GM19193 (cell line): ENCODE data around the gene KIF6.

Experiments
- POLR2A ChIP-seq: IDR thresholded peaks from 4 replicates; pipeline ENCODE4 v1.6.1; 2011; ENCODE audit not compliant: insufficient read depth, insufficient read length; ENCODE audit errors: extremely low read depth

Gene KIF6

GRCh38 chr6:39684790-39685488, 40.3 kb downstream of the KIF6 start:
- no peak for TF ChIP-seq POLR2A

- TF ChIP-seq POLR2A = no peak
These were observed 43.5 kb downstream of the KIF6 start for GRCh38 chr6:39681674-39682121.

GRCh38 chr6:39678914-39679313, 46.3 kb downstream of the KIF6 start:
- no peak for TF ChIP-seq POLR2A

DNA sequence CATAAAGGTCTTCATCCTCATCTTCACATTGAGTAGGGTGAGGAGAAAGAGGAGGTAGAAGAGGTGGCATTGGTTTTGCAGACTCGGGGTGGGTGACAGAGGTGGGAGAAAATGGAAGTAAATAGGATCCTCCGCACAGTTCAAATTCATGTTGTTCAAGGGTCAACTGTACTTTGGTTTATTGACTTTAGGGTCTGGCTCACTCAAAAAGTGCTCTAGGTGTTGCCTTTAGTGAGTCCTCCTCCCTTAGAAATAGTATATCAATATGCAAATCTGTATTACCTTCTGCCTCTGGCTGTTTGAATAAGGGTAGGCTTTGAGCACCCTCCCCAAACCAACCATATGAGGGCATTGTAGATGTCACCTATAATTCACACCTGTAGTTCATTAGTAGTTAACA, 54.7 kb downstream of the KIF6 start:
- TF ChIP-seq POLR2A = no peak

GRCh38 chr6:39669973-39670342, 55.2 kb downstream of the KIF6 start:
- TF ChIP-seq POLR2A = no peak

DNA sequence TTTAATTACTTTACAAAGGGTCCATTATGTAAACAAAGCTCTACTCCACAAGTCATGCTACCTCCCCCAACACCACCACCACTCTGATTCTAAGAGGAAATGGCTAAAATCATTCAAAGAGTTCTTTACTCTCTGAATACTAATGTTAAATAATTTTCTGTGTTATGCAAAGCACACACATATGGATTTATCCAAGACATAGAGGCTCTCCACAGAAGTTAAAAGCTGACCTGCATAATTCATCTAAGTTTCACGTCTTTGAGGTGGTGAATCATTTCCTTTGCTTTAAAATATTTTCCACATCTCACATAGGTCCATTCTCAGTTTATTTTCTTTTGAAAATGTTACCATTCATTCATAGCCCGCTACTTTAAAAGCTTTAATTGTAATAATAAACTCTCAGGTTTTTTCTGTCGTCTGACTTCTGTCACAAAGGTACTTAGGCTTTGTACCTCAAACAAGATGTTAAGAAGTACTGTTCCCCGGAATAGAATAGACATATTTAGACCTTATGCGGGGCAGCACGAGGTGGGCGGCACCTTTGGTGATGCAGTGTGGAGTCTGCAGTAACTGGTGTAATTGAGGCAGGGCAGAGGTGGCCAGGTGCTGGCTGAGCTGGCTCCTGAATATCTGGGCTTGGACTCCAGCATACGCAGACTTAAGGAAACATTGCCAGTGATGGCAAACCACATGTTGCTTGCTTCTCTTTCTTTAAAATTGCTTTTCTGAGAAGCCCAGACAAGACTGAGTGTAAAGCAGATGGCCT, 55.8 kb downstream of the KIF6 start:
- TF ChIP-seq POLR2A = no peak

DNA sequence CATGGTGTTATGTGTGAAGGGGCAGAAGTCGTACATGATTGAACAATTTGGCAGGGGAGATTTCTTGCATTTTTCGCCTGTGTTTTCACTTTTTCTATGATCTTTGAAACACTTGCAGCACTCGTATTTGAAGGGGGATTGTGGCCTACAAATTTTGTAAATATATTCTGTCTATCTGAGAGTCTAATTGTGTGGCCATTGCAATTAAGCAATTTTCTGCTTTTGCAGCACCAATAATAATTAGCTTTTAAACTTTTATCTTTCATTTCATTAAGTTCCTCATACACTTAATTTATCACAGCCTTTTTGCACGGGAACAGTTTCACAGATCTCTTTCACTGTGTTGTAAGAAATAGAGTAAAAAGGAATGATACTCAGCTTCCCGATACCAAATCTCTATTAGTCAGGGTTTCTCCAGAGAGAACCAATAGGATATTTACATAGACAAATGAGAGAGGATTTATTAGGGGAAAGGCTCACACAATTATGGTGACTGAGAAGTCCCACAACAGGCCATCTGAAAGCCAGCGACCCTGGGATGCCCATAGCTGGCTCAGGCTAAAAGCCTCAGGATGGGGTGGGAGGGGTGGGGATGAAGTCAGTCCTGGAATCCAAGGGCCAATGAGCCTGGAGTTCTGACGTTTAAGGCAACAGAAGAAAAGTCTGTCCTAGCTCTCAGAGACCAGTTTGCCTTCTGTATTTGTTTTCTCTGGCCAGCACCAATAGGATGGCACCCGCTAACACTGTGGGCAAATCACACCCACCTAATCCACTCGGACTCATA, 58.3 kb downstream of the KIF6 start:
- no peak for TF ChIP-seq POLR2A

GRCh38 chr6:39665861-39666260, 59.3 kb downstream of the KIF6 start:
- TF ChIP-seq POLR2A = no peak

- no peak for TF ChIP-seq POLR2A
These were observed 61.0 kb downstream of the KIF6 start for GRCh38 chr6:39664173-39664572.

DNA sequence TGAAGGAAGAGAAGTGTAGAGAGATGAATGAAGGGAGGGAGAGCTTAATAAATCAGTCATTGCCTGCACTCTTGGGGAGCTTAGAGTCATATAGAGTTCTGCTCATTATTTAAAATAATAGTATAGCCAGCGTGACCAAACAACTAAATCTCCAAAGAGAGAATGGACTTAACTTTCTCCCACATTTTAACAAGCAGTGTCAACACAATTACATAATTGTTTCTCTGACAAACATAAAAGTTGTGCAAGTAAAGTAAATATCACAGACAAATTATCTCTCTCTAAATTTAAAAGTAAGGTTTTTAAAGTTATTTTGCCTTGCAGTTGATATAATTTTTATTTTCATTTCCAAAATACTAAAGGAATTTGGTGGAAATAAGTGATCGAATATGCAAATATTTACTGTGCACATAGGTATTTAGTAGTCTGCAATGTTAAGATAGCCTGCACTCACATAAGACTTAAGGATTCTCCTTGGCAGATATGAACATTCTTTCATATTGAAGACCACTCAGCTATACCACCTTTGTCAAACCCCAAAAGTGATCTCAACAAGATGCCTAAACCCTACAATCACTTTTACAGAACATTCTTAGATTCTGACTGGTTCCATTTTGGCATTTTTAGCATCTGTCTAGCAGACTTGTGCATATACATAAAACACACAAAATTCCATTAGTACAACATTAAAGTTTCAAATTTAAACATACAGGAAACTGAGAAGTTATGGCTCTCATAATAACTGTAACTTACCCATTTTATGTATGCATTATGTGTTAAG, 67.7 kb downstream of the KIF6 start:
- TF ChIP-seq POLR2A = no peak

GRCh38 chr6:39654121-39654520, 71.1 kb downstream of the KIF6 start:
- TF ChIP-seq POLR2A = no peak

GRCh38 chr6:39653612-39654011, 71.6 kb downstream of the KIF6 start:
- no peak for TF ChIP-seq POLR2A

DNA sequence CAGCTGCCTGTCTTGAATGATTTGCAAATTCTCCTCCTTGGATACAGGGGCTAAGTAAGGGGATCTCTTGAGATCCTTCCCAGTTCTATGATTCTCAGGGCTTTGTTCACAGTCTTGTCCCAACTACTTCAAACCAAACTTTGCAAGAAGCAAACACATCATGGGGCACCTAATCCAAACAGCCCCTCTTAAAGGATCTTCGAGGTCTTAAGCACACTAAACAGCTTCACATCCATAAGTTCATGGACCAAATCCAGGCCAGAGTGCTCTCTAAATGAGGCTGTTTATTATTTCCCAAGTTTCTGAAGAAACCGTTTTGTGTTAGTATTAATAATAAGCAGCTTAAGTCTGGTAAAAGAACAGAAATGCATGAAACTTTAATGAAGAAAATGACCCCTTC, 75.2 kb downstream of the KIF6 start:
- no peak for TF ChIP-seq POLR2A

- no peak for TF ChIP-seq POLR2A
These were observed 78.3 kb downstream of the KIF6 start for GRCh38 chr6:39646751-39647420.
